GM18858 (cell line): ENCODE data around the gene TAPBP.
A peak's percentile ranks its signal among the peaks of the same experiment; 100 is the strongest.
"Not testable (repeated sequence)": the region's sequence is repeated elsewhere in the genome, so short reads cannot be mapped to it uniquely, and the experiment has no call there.

Experiments
- ATAC-seq: cut with Tn5 transposase; IDR thresholded peaks from one replicate; pipeline ENCODE4 v1.9.1; 2021; ENCODE audit not compliant: unreplicated experiment

Gene TAPBP

DNA sequence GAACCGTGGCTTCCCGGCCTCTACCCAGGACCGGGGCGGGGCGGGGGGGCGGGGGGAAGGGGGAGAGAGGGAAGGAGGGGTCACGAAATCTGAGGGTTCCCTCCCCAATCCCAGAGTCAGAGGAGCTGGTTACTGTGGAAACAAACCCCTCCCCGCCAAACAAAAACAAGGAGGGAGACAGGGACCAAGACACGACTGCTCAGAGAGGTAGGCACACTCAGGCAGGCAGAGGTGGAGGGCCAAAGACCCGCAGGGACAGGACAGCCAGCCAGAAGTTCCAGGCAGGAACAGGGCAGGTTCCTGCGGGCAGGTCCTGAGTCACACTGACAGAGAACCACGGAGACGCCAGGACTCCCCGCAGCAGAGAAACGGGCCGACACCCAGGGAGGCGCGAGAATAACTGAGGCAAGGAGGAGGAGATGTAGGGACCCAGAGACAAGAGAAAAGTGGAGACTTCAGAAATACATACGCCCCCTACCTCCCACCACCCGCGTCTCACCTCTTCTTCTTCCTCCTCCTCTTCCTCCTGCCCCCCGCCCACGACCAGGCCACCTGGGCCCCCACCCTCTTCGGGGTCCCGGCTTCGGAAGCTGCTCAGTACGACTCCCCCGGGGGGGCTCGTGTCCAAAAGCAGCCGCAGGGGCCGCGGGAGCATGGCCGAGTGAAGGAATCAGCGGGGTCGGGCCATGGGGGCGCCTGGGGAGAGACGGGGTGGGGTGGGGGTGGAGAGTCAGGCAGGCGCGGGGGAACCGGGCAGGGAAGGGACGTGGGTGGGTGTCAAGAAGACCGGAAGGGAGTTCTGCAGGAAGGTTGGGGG lies 15.7 kb downstream of the TAPBP start:
- ATAC-seq, result no peak

- no peak for ATAC-seq
Measured at GRCh38 chr6:33297406-33297955, 16.4 kb downstream of the TAPBP start.

GRCh38 chr6:33296797-33297405 lies 17.0 kb downstream of the TAPBP start:
- no peak for ATAC-seq

- no peak for ATAC-seq
Measured at GRCh38 chr6:33295621-33296369, 18.1 kb downstream of the TAPBP start.

DNA sequence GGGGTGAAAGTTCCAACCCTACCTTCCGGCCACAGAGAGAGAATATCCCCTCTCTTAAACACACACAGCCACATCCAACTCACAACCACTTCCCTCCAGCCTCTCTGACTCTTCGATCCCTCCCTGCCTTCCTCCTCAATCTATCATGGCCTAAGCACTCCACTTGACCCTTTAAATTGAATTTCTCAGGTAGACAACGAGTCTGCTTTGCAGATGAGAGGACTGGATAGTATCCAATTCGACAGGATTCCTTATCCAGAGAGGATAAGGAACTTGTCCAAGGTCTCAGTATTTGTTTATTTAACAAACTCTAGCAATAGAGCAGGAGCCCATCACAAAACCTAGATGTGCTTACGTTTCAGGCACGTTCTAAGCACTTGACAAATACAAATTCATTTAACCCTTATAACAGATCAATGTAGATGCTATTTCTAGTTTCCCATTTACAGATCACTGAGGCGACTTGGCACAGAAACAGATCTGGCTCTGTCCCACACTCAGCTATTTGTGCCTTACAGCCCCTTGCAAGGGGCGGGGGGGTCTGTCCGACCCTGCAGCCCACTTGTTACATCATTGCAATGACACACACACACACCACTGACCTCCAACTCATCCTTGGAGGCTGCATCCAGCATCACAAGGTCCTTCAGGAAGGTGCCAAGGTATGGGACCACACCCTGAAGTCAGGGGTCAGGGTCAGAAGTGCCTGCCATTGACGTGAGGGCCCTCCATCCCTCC lies 19.6 kb downstream of the TAPBP start:
- no peak for ATAC-seq

DNA sequence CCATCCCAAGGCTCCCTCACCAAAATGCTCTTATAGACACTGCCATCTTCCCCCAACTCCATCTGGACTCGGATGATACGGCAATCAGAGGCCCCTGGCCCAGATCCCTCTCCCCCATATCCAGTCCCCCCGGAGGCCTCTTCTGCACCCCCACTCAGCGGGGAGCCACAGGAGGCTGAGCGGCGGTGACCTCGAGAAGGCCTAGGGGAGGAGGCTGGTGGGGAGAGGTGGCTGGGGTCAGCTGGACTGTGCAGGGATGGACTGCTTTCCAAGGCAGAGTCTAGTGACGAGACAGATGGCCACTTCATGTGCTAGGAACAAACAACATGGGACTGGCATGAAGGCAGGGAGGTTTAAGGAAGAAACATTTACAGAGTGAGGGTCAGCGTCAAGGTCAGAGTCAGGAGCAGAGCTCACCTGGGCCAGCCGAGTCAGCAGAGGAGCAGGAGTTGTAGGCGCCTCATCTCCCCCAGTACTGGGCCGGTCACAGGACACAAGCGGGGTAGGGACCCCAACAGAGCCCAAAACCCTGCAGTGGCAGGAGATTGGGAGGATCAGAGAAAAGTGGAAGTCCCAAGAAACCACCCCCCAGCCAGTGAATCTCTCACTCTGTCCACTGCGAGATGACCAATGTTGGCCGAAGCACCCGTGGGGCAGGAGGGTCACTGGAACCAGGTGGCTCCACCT lies 20.7 kb downstream of the TAPBP start:
- no peak for ATAC-seq

- no peak for ATAC-seq
Measured at GRCh38 chr6:33290459-33290858, 23.4 kb downstream of the TAPBP start.

GRCh38 chr6:33289784-33290315 lies 24.0 kb downstream of the TAPBP start:
- no peak for ATAC-seq

DNA sequence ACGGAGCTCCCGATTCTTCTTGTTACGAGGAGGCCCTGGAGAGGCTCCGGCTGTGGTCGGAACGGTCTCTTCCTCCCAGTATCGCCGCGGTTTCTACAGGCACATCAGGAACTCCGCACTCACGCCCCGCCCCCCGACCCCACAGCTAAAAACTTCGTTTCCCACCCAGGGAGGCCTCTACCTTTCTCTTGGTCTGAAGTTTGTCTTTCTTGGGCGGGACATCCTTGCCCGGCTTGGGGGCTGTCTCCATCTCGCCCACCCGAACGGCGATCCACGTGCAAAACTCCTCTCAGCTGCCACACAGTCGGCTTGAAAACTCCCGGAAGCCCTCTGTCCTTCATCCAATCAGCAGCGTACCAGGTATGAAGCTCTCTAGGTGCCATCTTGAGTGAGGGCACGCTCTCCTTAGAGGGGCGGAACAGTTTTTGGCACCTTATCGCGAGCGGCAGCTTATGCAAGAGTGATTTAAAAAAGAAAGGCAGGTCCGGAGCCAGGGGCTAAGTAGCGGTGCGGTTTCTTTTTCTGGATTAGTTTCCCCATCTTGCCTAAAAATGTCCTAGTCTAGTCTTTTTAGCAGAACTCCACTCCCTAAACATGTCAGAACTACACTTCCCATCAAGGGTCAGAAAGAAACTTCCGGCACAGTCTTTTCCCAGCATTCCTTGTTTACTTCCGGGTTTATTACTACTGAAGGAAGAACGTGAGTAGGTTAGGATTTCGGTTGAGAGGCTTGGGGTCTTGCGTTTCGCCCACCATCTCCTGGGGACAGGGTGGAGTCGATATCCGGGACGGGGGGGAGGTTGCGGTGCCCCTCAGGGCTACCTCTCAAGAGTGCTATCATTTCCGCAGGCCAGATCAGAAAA lies 24.7 kb downstream of the TAPBP start, which contains the start of the genes PFDN6 and WDR46:
TSS of gene PFDN6 (plus strand) at position 681 of the 863 bp plus-strand sequence. CDS start 256 bp downstream, outside the sequence.
TSS of gene WDR46 (minus strand) at position 319 of the 863 bp plus-strand sequence. CDS start at position 250, 69 bp downstream.
- peak; percentile 53 for ATAC-seq

DNA sequence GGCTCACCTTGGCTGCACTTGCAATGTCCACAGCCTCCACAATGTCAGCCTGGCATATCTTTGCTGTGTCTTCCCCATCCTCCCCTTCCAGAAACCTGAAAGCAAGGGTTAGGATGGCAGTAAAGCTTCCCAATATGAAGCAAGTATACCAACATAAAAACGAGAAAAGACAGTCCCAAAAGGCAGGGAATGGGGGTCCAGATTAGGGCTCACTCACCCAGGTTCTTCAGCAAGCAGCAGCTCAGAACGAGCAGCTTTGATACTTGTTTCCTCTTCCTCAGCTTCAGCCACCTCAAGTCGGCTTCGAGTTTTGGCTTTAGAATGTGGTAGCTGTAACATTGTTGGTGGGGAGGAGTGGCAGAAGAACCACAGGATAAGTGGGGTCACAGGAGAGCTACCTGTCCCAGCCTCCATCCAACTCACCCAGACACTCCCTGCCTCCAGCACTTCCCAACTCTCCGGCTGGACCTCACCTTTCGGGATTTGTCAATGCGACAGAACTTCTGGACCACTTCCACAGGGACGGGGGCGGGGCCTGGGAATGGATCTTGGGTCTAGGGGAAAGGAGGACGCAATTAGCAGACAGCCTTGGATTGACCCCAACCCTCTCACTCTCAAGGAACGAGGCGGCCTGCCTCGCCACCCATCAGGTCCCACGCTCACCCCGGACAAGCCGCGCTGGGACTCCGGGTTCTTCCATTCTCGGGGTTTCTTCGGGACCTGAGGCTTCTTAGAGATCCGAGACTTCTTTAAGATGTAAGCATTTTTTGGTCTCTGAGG lies 25.5 kb downstream of the TAPBP start:
- ATAC-seq, result no peak

GRCh38 chr6:33286946-33287914 lies 26.6 kb downstream of the TAPBP start:
- no peak for ATAC-seq

- not testable (repeated sequence) for ATAC-seq
Measured at GRCh38 chr6:33285214-33285613, 28.7 kb downstream of the TAPBP start.

- no peak for ATAC-seq
Measured at GRCh38 chr6:33280539-33280938, 33.3 kb downstream of the TAPBP start.

- ATAC-seq, result no peak
Measured at GRCh38 chr6:33279971-33280511, 33.8 kb downstream of the TAPBP start.

- no peak for ATAC-seq
Measured at GRCh38 chr6:33279257-33279695, 34.6 kb downstream of the TAPBP start.

- ATAC-seq, result no peak
Measured at GRCh38 chr6:33278810-33279209, 35.1 kb downstream of the TAPBP start.

DNA sequence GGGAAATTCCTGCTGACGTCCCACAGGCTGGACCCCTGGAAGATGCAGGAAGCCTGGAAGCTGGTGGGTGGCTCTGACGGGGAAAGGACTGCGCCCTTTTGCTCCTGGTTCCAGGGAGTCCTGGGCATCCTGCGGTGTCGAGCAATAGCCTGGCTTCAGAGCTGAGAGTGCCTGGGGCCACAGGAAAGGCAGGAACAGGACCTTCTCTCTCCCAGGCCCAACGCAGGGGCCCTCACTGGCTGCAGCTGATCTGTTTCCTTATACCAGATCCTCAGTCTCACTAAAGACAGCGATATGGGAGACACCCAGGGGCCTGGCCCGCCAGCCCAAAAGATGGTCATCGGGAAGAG lies 35.5 kb downstream of the TAPBP start:
- no peak for ATAC-seq
